WTC11 (cell line): Measurements from ENCODE around the gene TIMMDC1.

Experiments
- ATF6 ChIP-seq: sonication (generic); formaldehyde crosslinking; IDR thresholded peaks from 2 replicates; pipeline ENCODE4 v1.8.1; 2023; ENCODE audit warnings: mild to moderate bottlenecking, missing genetic modification reagents
- CTCF ChIP-seq: fragments of 200-600 bp; IDR thresholded peaks from 2 replicates; pipeline ENCODE4 v1.8.0; 2022; ENCODE audit warnings: antibody characterized with exemption
- ESRRA ChIP-seq: sonication (generic); formaldehyde crosslinking; IDR thresholded peaks from 2 replicates; pipeline ENCODE4 v1.8.1; 2022; ENCODE audit warnings: mild to moderate bottlenecking, missing genetic modification reagents, borderline replicate concordance
- SP1 ChIP-seq: sonication (generic); formaldehyde crosslinking; conservative IDR thresholded peaks from 2 replicates; pipeline ENCODE4 v1.8.1; 2022; ENCODE audit warnings: missing genetic modification reagents
- TCF7 ChIP-seq: sonication (generic); formaldehyde crosslinking; IDR thresholded peaks from 2 replicates; pipeline ENCODE4 v1.8.0; 2022; ENCODE audit warnings: mild to moderate bottlenecking, low read depth, missing genetic modification reagents, moderate library complexity
- ZNF512 ChIP-seq: sonication (generic); formaldehyde crosslinking; IDR thresholded peaks from 2 replicates; pipeline ENCODE4 v1.8.1; 2022; ENCODE audit warnings: missing genetic modification reagents, borderline replicate concordance

- no peak for TF ChIP-seq ZNF512
- no peak for TF ChIP-seq ESRRA
- TF ChIP-seq SP1 (CRISPR knock-in tag): no peak
- TF ChIP-seq ATF6 (CRISPR knock-in tag): no peak
- no peak for TF ChIP-seq TCF7
- no peak for TF ChIP-seq CTCF
Measured at GRCh38 chr3:119536757-119537156, 38.4 kb downstream of the TIMMDC1 start.
